K562 (cell line): ENCODE measurements around the gene MAP2K3. TPM values are rescaled to one million over a fixed set of nuclear protein-coding genes. Genes with fewer than 3 reads are reported as not detected.

Source experiments
- ATAC-seq: fragments of 200-7000 bp; cut with Tn5 transposase; 3 replicates; pipeline ENCODE4 v1.9.1; 2020; ENCODE audit warnings: moderate library complexity
- BruUV-seq: library from RNA; stranded (reverse); fragments of 400-500 nt; replicated peaks from 2 replicates; lab custom pipeline; 2021; lab: Mats Ljungman, UMichigan
- CTCF ChIA-PET: fragments of 300-600 bp; formaldehyde crosslinking; extraction: SDS; loops from one replicate; lab custom pipeline; 2021; ENCODE audit warnings: low intra/inter-chr PET ratio; lab: Yijun Ruan, JAX
- POLR2A ChIA-PET: fragments of 300-600, 350-650 bp; sonication (Branson Sonifier 250); formaldehyde crosslinking; extraction: SDS; loops from one replicate; lab custom pipeline; 2021; ENCODE audit warnings: antibody characterized with exemption, inconsistent platforms; lab: Yijun Ruan, JAX
- DNase-seq, 4 experiments: peaks; one replicate each; pipeline versions ENCODE4 v3.0.0 to v3.0.0-alpha.2; 2011 to 2018; ENCODE audit warnings: low spot score in 3 of 4, mixed read lengths in 3 of 4; ENCODE audit errors: extremely low read depth in 1 of 4
- FAIRE-seq: peaks from 2 replicates; lab custom pipeline; 2011; peaks lifted over from hg19 to GRCh38; lab: Jason Lieb, UNC
- H2AFZ ChIP-seq: 2 replicates; pipeline ENCODE4 v1.6.0; 2011; ENCODE audit warnings: low read depth, low read length, control low read depth, inconsistent platforms
- H3K27ac ChIP-seq: fragments of 200-600 bp; 3 replicates; pipeline ENCODE4 v1.8.0; 2011; ENCODE audit warnings: low read depth, mild to moderate bottlenecking, control low read depth, inconsistent platforms, low read length, moderate library complexity, mixed read lengths; ENCODE audit errors: extremely low read depth
- H3K27me3 ChIP-seq, 2 experiments: fragments of 300-600 bp in 1 of 2; 2 replicates in 1 of 2; 3 replicates in 1 of 2; pipeline versions ENCODE4 v1.6.0 to v1.8.0; 2011; ENCODE audit warnings: inconsistent platforms in 2 of 2, low read length in 2 of 2, mild to moderate bottlenecking in 1 of 2, mixed read lengths in 1 of 2, moderate library complexity in 1 of 2; ENCODE audit not compliant: control insufficient read depth in 2 of 2, insufficient read depth in 2 of 2
- H3K36me3 ChIP-seq: fragments of 300-600 bp; 3 replicates; pipeline ENCODE4 v1.8.0; 2011; ENCODE audit warnings: mild to moderate bottlenecking, low read length, inconsistent platforms; ENCODE audit not compliant: control insufficient read depth, insufficient read depth
- H3K4me1 ChIP-seq, 2 experiments: fragments of 200-600 bp in 1 of 2; replicated peaks in 1 of 2; 2 replicates in 1 of 2; 3 replicates in 1 of 2; pipeline versions ENCODE4 v1.5.1 to v1.8.0; 2011; ENCODE audit warnings: inconsistent platforms in 2 of 2, low read length in 2 of 2, mild to moderate bottlenecking in 1 of 2, mixed read lengths in 1 of 2, moderate library complexity in 1 of 2; ENCODE audit not compliant: control insufficient read depth in 2 of 2, insufficient read depth in 2 of 2
- H3K4me2 ChIP-seq: 2 replicates; pipeline ENCODE4 v1.6.1; 2011; ENCODE audit warnings: low read length, control low read depth, inconsistent platforms, mixed read lengths; ENCODE audit not compliant: insufficient read depth
- H3K4me3 ChIP-seq: fragments of 200-600 bp; sonication (generic), shearing (Covaris generic); 2 replicates; pipeline ENCODE4 v1.5.1; 2016; ENCODE audit warnings: control low read depth, inconsistent platforms
- H3K79me2 ChIP-seq: fragments of 200-600 bp; 3 replicates; pipeline ENCODE4 v1.8.0; 2011; ENCODE audit warnings: low read length, inconsistent platforms; ENCODE audit not compliant: control insufficient read depth, insufficient read depth
- H3K9ac ChIP-seq, 2 experiments: 2 replicates each; pipeline versions ENCODE4 v1.6.0 to v1.6.1; 2011; ENCODE audit warnings: low read depth in 2 of 2, low read length in 2 of 2, control low read depth in 1 of 2, inconsistent platforms in 1 of 2, mild to moderate bottlenecking in 1 of 2, mixed read lengths in 1 of 2; ENCODE audit not compliant: insufficient read depth in 1 of 2
- H3K9me1 ChIP-seq: one replicate; pipeline ENCODE4 v1.6.0; 2011; ENCODE audit warnings: inconsistent platforms, mild to moderate bottlenecking, low read length, moderate library complexity; ENCODE audit not compliant: control insufficient read depth, insufficient read depth
- H3K9me3 ChIP-seq: replicated peaks from 2 replicates; pipeline ENCODE4 v1.5.1; 2011; ENCODE audit warnings: low read depth, low read length, inconsistent platforms; ENCODE audit not compliant: control insufficient read depth, insufficient read depth
- H4K20me1 ChIP-seq: replicated peaks from 2 replicates; pipeline ENCODE4 v1.6.1; 2011; ENCODE audit warnings: low read length, inconsistent platforms, mixed read lengths; ENCODE audit not compliant: control insufficient read depth, insufficient read depth
- CEBPG ChIP-seq, 3 experiments: fragments of 200-800 bp in 1 of 3; sonication (Bioruptor generic) in 1 of 3; sonication (generic) in 1 of 3; formaldehyde crosslinking in 1 of 3; IDR thresholded peaks in 2 of 3; conservative IDR thresholded peaks in 1 of 3; 2 replicates each; pipeline versions ENCODE4 v1.6.1 to v1.8.0; 2016 to 2022; ENCODE audit warnings: missing compliant biosample characterization in 2 of 3, missing genetic modification characterization in 2 of 3, mild to moderate bottlenecking in 1 of 3, missing genetic modification reagents in 1 of 3
- CHD4 ChIP-seq: fragments of 200-600 bp; sonication (generic); IDR thresholded peaks from 3 replicates; pipeline ENCODE4 v1.6.1; 2012; ENCODE audit warnings: low read depth, mild to moderate bottlenecking, mixed read lengths, low read length, inconsistent platforms; ENCODE audit not compliant: insufficient read depth, insufficient replicate concordance, poor library complexity, severe bottlenecking
- CXXC5 ChIP-seq: fragments of 250-450 bp; sonication (Bioruptor Pico); IDR thresholded peaks from 2 replicates; pipeline ENCODE4 v1.8.0; 2022; ENCODE audit warnings: inconsistent platforms, mild to moderate bottlenecking, moderate library complexity
- ELK3 ChIP-seq: fragments of 450-650 bp; formaldehyde crosslinking; IDR thresholded peaks from 2 replicates; pipeline ENCODE4 v1.4.0; 2020; ENCODE audit warnings: mild to moderate bottlenecking
- ETV1 ChIP-seq: fragments of 450-650 bp; conservative IDR thresholded peaks from 2 replicates; pipeline ENCODE4 v1.6.1; 2016; ENCODE audit warnings: missing genetic modification characterization, control low read depth, low read depth, missing compliant biosample characterization
- FOXJ3 ChIP-seq: sonication (generic); formaldehyde crosslinking; IDR thresholded peaks from 2 replicates; pipeline ENCODE4 v1.4.0; 2020; ENCODE audit warnings: mild to moderate bottlenecking, missing genetic modification reagents
- HDAC2 ChIP-seq: fragments of 450-650 bp; IDR thresholded peaks from 2 replicates; pipeline ENCODE4 v1.6.1; 2016; ENCODE audit warnings: mild to moderate bottlenecking
- KDM1A ChIP-seq, 2 experiments: fragments of 450-650 bp; IDR thresholded peaks; 2 replicates each; pipeline ENCODE4 v1.6.1; 2016; ENCODE audit warnings: mild to moderate bottlenecking in 2 of 2
- L3MBTL2 ChIP-seq: fragments of 450-650 bp; IDR thresholded peaks from 2 replicates; pipeline ENCODE4 v1.6.1; 2016; ENCODE audit warnings: mild to moderate bottlenecking, moderate library complexity
- SMAD4 ChIP-seq: fragments of 250-450 bp; sonication (Bioruptor Pico); conservative IDR thresholded peaks from 2 replicates; pipeline ENCODE4 v1.8.0; 2021; ENCODE audit warnings: inconsistent platforms, mild to moderate bottlenecking, moderate library complexity
- SRSF1 ChIP-seq: fragments of 200-400 bp; formaldehyde crosslinking; IDR thresholded peaks from 2 replicates; pipeline ENCODE4 v1.6.1; 2017; ENCODE audit warnings: mild to moderate bottlenecking, low read depth, low read length, moderate library complexity
- TCF3 ChIP-seq: sonication (generic); formaldehyde crosslinking; IDR thresholded peaks from 2 replicates; pipeline ENCODE4 v1.4.0; 2020; ENCODE audit warnings: mild to moderate bottlenecking, missing genetic modification reagents
- WHSC1 ChIP-seq: IDR thresholded peaks from one replicate; pipeline ENCODE4 v1.6.1; 2012; ENCODE audit warnings: low read length, control low read depth, inconsistent platforms
- ZNF592 ChIP-seq: fragments of 450-650 bp; IDR thresholded peaks from 2 replicates; pipeline ENCODE4 v1.6.1; 2017; ENCODE audit warnings: antibody characterized with exemption, mild to moderate bottlenecking
- WGBS: fragments of 100-300 bp; shearing (Covaris generic); methylation state at CpG from one replicate; pipeline ENCODE4 v1.1.6; 2016; ENCODE audit warnings: low coverage, mixed read lengths; ENCODE audit not compliant: insufficient coverage; ENCODE audit errors: missing lambda C conversion rate; 5-methylcytosine and 5-hydroxymethylcytosine counted together
- in situ Hi-C: fragments of 300-500 bp; cut with MboI; formaldehyde crosslinking; loops from 4 replicates; pipeline ENCODE4 v1.15.0; 2018; ENCODE audit warnings: inconsistent platforms, mixed read lengths
- intact Hi-C: fragments of 100-400 bp; cut with micrococcal nuclease; formaldehyde crosslinking; loops from 2 replicates; pipeline ENCODE4 v1.14.2; 2022
- polyA plus RNA-seq, 8 experiments: library from polyadenylated mRNA; depleted of rRNA in 4 of 8; stranded (reverse) in 5 of 8; unstranded in 3 of 8; fragments of >200 nt; fragmentation: Nextera tagmentation in 2 of 8; fragmentation: Illumina TruSeq in 1 of 8; extraction: Ambion mirVana in 2 of 8; extraction: Trizol in 1 of 8; gene quantifications; 2 replicates each; pipeline versions ENCODE4 v1.2.1 to v1.2.3, GENCODE V29; 2011 to 2014; ENCODE audit warnings: inconsistent platforms in 1 of 8, missing spikeins in 1 of 8
- total RNA-seq, 7 experiments: library from RNA; depleted of rRNA in 6 of 7; stranded (reverse); fragments of >200 nt in 6 of 7; fragmentation: Illumina TruSeq in 2 of 7; extraction: Trizol in 2 of 7; gene quantifications; 2 replicates each; pipeline versions ENCODE4 v1.2.1 to v1.2.3, GENCODE V29; 2011 to 2021; ENCODE audit warnings: low replicate concordance in 1 of 7

Gene MAP2K3
- total and polyA plus RNA-seq, 9 of the 15 experiments (the other 6 are each of a cell fraction or from before 2014, with no cell fraction given): 0.18 to 14.8 (median 3.5) TPM

GRCh38 chr17:21253646-21254441 is 30.7 kb upstream of the MAP2K3 start (continued):
- TF ChIP-seq KDM1A (IDR thresholded peaks at IDR 0.05) (peak; percentile 88 to 89), ETV1 (tag) (no peak), WHSC1 (no peak), HDAC2 (peak; percentile 94), L3MBTL2 (peak; percentile 21; the same call in 1 of the 2 replicates), CHD4 (peak; percentile 73)

GRCh38 chr17:21258593-21258992 is 25.9 kb upstream of the MAP2K3 start:
- Histone ChIP-seq H3K27ac (no peak overlapping the region), H3K27me3 (no peaks in the 10 kb centered on the region), H3K9me1 (no peaks in the 10 kb centered on the region), H3K9ac (no peak overlapping the region), H2AFZ (no peak overlapping the region), H3K36me3 (no peaks in the 10 kb centered on the region), H3K79me2 (no peaks in the 10 kb centered on the region), H4K20me1 (no peaks in the 10 kb centered on the region), H3K4me2 (no peak overlapping the region), H3K4me1 (peaks cover 12 to 13% of the 10 kb centered on the region in 2 experiments; a peak in 4 of 5 replicates), H3K4me3 (no peak overlapping the region), H3K9me3 (no peaks in the 10 kb centered on the region)
- CTCF ChIA-PET: no interaction called here
- no peak for DNase-seq
- no TSS peak for BruUV-seq
- intact Hi-C loops (no loop called here), in situ Hi-C loops (no loop called here)
- FAIRE-seq: no peak
- WGBS: 87% methylated on average over 3 of the region's 7 CpGs
- POLR2A ChIA-PET: no interaction called here
- no peak for ATAC-seq
- peak; percentile 56 for TF ChIP-seq CXXC5
- TF ChIP-seq SMAD4 (CRISPR knock-in tag): peak; percentile 65
- TF ChIP-seq TCF3: no peak
- TF ChIP-seq ELK3 (CRISPR knock-in tag): no peak
- no peak for TF ChIP-seq FOXJ3 (CRISPR knock-in tag)
- TF ChIP-seq CEBPG (CRISPR knock-in tag; IDR thresholded peaks at IDR 0.05): no peak
- TF ChIP-seq CEBPG (tag; conservative IDR thresholded peaks at IDR 0.05 in 1 of 2, IDR thresholded peaks at IDR 0.05 in 1 of 2): no peak
- no peak for TF ChIP-seq WHSC1
- TF ChIP-seq ZNF592: peak; percentile 86
- TF ChIP-seq SRSF1: no peak
